Lung (tissue), 12 donors: Measurements from ENCODE around the gene CD300E. TPM values are rescaled to one million over a fixed set of nuclear protein-coding genes. Genes with fewer than 3 reads are reported as not detected.

Experiments
- ATAC-seq: fragments of 200-7000 bp; cut with Tn5 transposase; one replicate; pipeline ENCODE4 v1.9.1; 2020; ENCODE audit warnings: moderate number of reproducible peaks; ENCODE audit not compliant: insufficient read depth, low FRiP score
- DNase-seq, 3 donors: peaks; one replicate each; pipeline ENCODE4 v3.0.0-alpha.2; 2013 to 2017
- H3K27ac ChIP-seq, 2 donors: one replicate each; pipeline ENCODE4 v1.5.1; 2013; ENCODE audit warnings: mild to moderate bottlenecking in 2 of 2, moderate library complexity in 2 of 2, control low read depth in 1 of 2, inconsistent platforms in 1 of 2, low read depth in 1 of 2, low read length in 1 of 2
- H3K27me3 ChIP-seq, 3 donors: one replicate each; pipeline ENCODE4 v1.5.1; 2013; ENCODE audit warnings: low read length in 2 of 3; ENCODE audit not compliant: control insufficient read depth in 3 of 3, insufficient read depth in 3 of 3
- H3K36me3 ChIP-seq, 4 donors: one replicate each; pipeline ENCODE4 v1.5.1; 2013; ENCODE audit warnings: low read length in 4 of 4, mild to moderate bottlenecking in 1 of 4, moderate library complexity in 1 of 4; ENCODE audit not compliant: control insufficient read depth in 4 of 4, insufficient read depth in 4 of 4
- H3K4me1 ChIP-seq, 5 donors: one replicate each; pipeline ENCODE4 v1.5.1; 2013; ENCODE audit warnings: low read length in 5 of 5, mild to moderate bottlenecking in 2 of 5, moderate library complexity in 1 of 5; ENCODE audit not compliant: control insufficient read depth in 5 of 5, insufficient read depth in 5 of 5
- H3K4me3 ChIP-seq: one replicate; pipeline ENCODE4 v1.5.1; 2013; ENCODE audit warnings: mild to moderate bottlenecking, control low read depth, moderate library complexity
- H3K9ac ChIP-seq, 2 donors: one replicate each; pipeline ENCODE4 v1.5.1; 2013; ENCODE audit warnings: low read length in 2 of 2, control low read depth in 1 of 2; ENCODE audit not compliant: insufficient read depth in 1 of 2
- H3K9me3 ChIP-seq, 4 donors: one replicate each; pipeline ENCODE4 v1.5.1; 2013; ENCODE audit warnings: low read length in 3 of 4, mild to moderate bottlenecking in 1 of 4, moderate library complexity in 1 of 4; ENCODE audit not compliant: control insufficient read depth in 4 of 4, insufficient read depth in 3 of 4
- WGBS, 2 donors: extraction: QIAGEN DNeasy Blood & Tissue Kit; methylation state at CpG; one replicate each; pipeline ENCODE4 v1.1.7; 2013; 5-methylcytosine and 5-hydroxymethylcytosine counted together
- polyA plus RNA-seq, 2 donors: library from polyadenylated mRNA; stranded (reverse); fragments of 200-250 nt; gene quantifications; one replicate each; pipeline ENCODE4 v1.2.1, GENCODE V29; 2013
- total RNA-seq, 2 donors: library from RNA; depleted of rRNA in 1 of 2; stranded (reverse); fragments of >200 nt in 1 of 2; gene quantifications; one replicate each; pipeline ENCODE4 v1.2.1, GENCODE V29; 2014 to 2021
- TF ChIP-seq, protein P1 (sequence below): IDR thresholded peaks from 2 replicates; pipeline ENCODE4 v1.5.1; 2012; ENCODE audit warnings: mild to moderate bottlenecking; ENCODE audit errors: control extremely low read depth, extremely low read depth
- donor health status: control.
- donor health status: control.
- donor health status: Bipolar disorder and iron deficiency.
- donor health status: healthy.
- donor health status: DM: yes; HTN: yes; CAD: no.

Gene CD300E
- total and polyA plus RNA-seq, 4 donors = 3.4 to 81.6 (median 11.2) TPM

DNA sequence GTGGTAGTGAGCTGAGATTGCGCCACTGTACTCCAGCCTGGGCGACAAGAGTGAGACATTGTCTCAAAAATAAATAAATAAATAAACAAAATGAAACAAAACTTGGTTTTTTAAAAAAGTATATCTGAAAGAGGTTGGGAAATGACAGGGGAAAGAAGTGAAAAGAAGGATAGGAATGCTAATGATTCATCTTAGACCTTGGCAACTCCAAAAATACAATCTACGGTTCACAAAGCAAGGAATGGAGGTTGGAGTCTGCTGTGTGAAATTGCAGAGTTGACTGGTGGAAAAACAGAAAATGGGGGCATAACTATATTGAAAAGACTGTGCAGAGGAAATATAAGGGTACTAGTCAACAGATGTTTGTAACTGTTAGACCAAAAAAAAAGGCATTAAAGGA, 40.0 kb upstream of the CD300E start:
- ATAC-seq (no peak), DNase-seq (no peak)
- TF ChIP-seq, protein P1, sequence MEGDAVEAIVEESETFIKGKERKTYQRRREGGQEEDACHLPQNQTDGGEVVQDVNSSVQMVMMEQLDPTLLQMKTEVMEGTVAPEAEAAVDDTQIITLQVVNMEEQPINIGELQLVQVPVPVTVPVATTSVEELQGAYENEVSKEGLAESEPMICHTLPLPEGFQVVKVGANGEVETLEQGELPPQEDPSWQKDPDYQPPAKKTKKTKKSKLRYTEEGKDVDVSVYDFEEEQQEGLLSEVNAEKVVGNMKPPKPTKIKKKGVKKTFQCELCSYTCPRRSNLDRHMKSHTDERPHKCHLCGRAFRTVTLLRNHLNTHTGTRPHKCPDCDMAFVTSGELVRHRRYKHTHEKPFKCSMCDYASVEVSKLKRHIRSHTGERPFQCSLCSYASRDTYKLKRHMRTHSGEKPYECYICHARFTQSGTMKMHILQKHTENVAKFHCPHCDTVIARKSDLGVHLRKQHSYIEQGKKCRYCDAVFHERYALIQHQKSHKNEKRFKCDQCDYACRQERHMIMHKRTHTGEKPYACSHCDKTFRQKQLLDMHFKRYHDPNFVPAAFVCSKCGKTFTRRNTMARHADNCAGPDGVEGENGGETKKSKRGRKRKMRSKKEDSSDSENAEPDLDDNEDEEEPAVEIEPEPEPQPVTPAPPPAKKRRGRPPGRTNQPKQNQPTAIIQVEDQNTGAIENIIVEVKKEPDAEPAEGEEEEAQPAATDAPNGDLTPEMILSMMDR = no peak
- Histone ChIP-seq H3K9me3 (no peaks in the 10 kb centered on the region), H3K4me1 (no peaks in the 10 kb centered on the region), H3K27ac (no peak overlapping the region), H3K27me3 (peaks cover 0 to 12% (median 4%) of the 10 kb centered on the region in 3 donors), H3K9ac (no peak overlapping the region), H3K36me3 (no peaks in the 10 kb centered on the region), H3K4me3 (no peak overlapping the region)
- 69 to 89% methylated on average over 3 of the region's 3 CpGs for WGBS, 2 donors

DNA sequence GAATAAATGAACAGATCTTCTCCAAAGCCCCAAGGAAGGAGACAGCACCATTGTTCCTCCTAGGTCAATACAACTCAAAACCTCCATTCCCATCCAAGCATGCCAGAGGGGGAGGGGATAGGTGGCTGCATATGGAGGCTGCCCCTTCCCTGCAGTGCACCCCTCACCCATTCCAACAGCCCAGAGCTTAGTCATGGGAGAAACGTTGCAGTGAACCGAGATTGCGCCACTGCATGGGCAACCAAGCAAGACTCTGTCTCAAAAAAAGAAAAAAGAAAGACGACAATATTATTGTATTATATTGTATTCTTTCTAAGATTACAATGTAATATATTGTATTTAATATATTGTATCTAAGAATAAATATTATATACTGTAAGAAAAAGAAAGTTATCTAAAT, 36.4 kb upstream of the CD300E start:
- no peak overlapping the region for H3K27ac ChIP-seq
- 46 to 61% methylated on average over 4 of the region's 4 CpGs for WGBS, 2 donors
- H3K27me3 ChIP-seq = peaks cover 0 to 9% (median 4%) of the 10 kb centered on the region in 3 donors
- no peaks in the 10 kb centered on the region for H3K4me1 ChIP-seq
- H3K4me3 ChIP-seq = no peak overlapping the region
- no peak overlapping the region for H3K9ac ChIP-seq
- TF ChIP-seq, protein P1 = no peak
- ATAC-seq = no peak
- no peaks in the 10 kb centered on the region for H3K9me3 ChIP-seq
- no peaks in the 10 kb centered on the region for H3K36me3 ChIP-seq
- DNase-seq = no peak

DNA sequence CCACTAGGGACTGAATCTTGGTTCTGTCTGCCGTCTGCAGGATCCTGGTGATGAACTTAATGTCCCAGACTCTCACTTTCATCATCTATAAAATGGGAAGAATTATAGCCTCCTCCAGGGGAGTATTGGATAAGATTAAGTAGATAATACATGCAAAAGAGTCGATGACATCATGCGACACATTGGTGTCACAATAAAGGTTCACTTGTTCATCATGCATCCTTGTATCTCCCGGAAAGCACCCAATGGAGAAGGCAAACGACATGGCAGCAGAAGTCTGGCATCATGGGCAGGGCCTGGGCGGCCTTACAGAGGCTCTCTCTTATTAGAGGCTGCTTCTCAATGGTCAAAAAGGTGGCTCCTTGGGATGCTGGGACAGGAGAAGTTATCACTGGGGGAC, 35.1 kb upstream of the CD300E start:
- peaks cover 0 to 8% (median 4%) of the 10 kb centered on the region in 3 donors for H3K27me3 ChIP-seq
- TF ChIP-seq, protein P1 = no peak
- H3K36me3 ChIP-seq = no peaks in the 10 kb centered on the region
- no peak overlapping the region for H3K4me3 ChIP-seq
- no peak for DNase-seq
- H3K9me3 ChIP-seq = no peaks in the 10 kb centered on the region
- H3K27ac ChIP-seq = no peak overlapping the region
- 86 to 90% methylated on average over 6 of the region's 6 CpGs for WGBS, 2 donors
- no peak overlapping the region for H3K9ac ChIP-seq
- H3K4me1 ChIP-seq = no peaks in the 10 kb centered on the region
- ATAC-seq = no peak

DNA sequence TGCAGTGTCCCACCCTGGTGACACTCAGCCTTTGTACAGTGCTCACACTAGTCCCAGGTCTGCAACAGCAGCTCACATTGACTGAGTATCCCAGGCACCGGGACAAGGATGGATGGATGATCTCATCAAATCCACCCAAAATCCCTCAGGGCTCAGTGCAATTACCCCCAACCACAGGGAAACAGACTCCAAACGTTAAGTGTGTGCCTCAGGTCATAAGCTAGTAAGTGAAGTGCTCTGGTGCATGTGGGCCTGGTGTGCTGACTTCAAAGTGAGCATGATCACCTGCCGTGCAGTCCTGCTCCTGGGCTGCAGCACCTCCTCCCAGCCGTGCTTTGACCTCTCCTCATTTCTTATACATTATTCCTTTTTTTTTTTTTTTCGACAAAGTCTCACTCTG, 31.2 kb upstream of the CD300E start:
- Histone ChIP-seq H3K36me3 (no peaks in the 10 kb centered on the region), H3K9ac (no peak overlapping the region), H3K27me3 (peaks cover 0 to 27% (median 9%) of the 10 kb centered on the region in 3 donors), H3K4me3 (no peak overlapping the region), H3K4me1 (no peaks in the 10 kb centered on the region), H3K9me3 (no peaks in the 10 kb centered on the region), H3K27ac (no peak overlapping the region)
- ATAC-seq (no peak), DNase-seq (no peak)
- TF ChIP-seq, protein P1 = no peak
- 61 to 77% methylated on average over 5 of the region's 5 CpGs for WGBS, 2 donors
